H7 (cell line): ENCODE results near the gene TMEM126A. TPM values are rescaled to one million over a fixed set of nuclear protein-coding genes. Genes with fewer than 3 reads are reported as not detected.

Experiments used
- DNase-seq: peaks from one replicate; pipeline ENCODE4 v3.0.0; 2012
- H3K27me3 ChIP-seq: 2 replicates; pipeline ENCODE4 v1.6.0; 2011; ENCODE audit warnings: mild to moderate bottlenecking, low read length; ENCODE audit not compliant: control insufficient read depth, insufficient read depth
- H3K36me3 ChIP-seq: replicated peaks from 2 replicates; pipeline ENCODE4 v1.5.1; 2011; ENCODE audit warnings: low read length; ENCODE audit not compliant: control insufficient read depth, insufficient read depth
- H3K4me3 ChIP-seq: 2 replicates; pipeline ENCODE4 v1.5.1; 2011; ENCODE audit warnings: low read depth, mild to moderate bottlenecking, control low read depth, low read length, moderate library complexity; ENCODE audit not compliant: insufficient read depth
- total RNA-seq: library from RNA; depleted of rRNA; stranded (reverse); fragments of >200 nt; shearing (Covaris generic); gene quantifications from 2 replicates; pipeline ENCODE4 v1.2.3, GENCODE V29; 2014; rRNA removed

The TMEM126A gene
- total RNA-seq, 1 experiment from 2014 or later, result 28.0 TPM

- no peaks in the 10 kb centered on the region for H3K27me3 ChIP-seq
- no peak overlapping the region for H3K4me3 ChIP-seq
- no peak for DNase-seq
- H3K36me3 ChIP-seq, result no peaks in the 10 kb centered on the region
Measured at GRCh38 chr11:85698195-85698594, 50.4 kb downstream of the TMEM126A start.

GRCh38 chr11:85699957-85700741, 52.4 kb downstream of the TMEM126A start:
- no peak overlapping the region for H3K4me3 ChIP-seq
- no peaks in the 10 kb centered on the region for H3K36me3 ChIP-seq
- DNase-seq, result no peak
- no peaks in the 10 kb centered on the region for H3K27me3 ChIP-seq

- DNase-seq, result no peak
- Histone ChIP-seq H3K4me3 (no peak overlapping the region), H3K27me3 (no peaks in the 10 kb centered on the region), H3K36me3 (no peaks in the 10 kb centered on the region)
Measured at GRCh38 chr11:85704967-85705366, 57.2 kb downstream of the TMEM126A start.

GRCh38 chr11:85705800-85706199, 58.0 kb downstream of the TMEM126A start:
- H3K27me3 ChIP-seq, result no peaks in the 10 kb centered on the region
- H3K36me3 ChIP-seq, result no peaks in the 10 kb centered on the region
- no peak for DNase-seq
- H3K4me3 ChIP-seq, result no peak overlapping the region

Other genes with a start within 250 kb of the TMEM126A start
- gene DLG2, start 20.6 kb upstream of the TMEM126A start, total RNA-seq, result 1.8 and 3.3 TPM in 2 replicates
- gene TMEM126B, start 19.4 kb upstream of the TMEM126A start, total RNA-seq, result 61.3 and 64.2 TPM in 2 replicates
- 34.7 and 48.8 TPM in 2 replicates for gene CREBZF, start 17.2 kb downstream of the TMEM126A start, total RNA-seq
- not detected in 2 replicates for gene CCDC89, start 38.2 kb downstream of the TMEM126A start, total RNA-seq
- gene SYTL2, start 163.2 kb downstream of the TMEM126A start, total RNA-seq, result 1.4 and 2.0 TPM in 2 replicates
- not detected in 2 replicates for gene CCDC83, start 207.4 kb downstream of the TMEM126A start, total RNA-seq